Parathyroid adenoma (tissue), 2 donors: Measurements from ENCODE around the gene THRA.

Experiments
- H2AFZ ChIP-seq: fragments of 300-600 bp; sonication (generic); one replicate; pipeline ENCODE4 v1.7.0; 2017; ENCODE audit warnings: antibody characterized with exemption, mild to moderate bottlenecking
- H3K27ac ChIP-seq: fragments of 300-600 bp; sonication (generic); one replicate; pipeline ENCODE4 v1.7.0; 2017
- H3K27me3 ChIP-seq: fragments of 300-600 bp; sonication (generic); one replicate; pipeline ENCODE4 v1.7.0; 2017; ENCODE audit warnings: low read length; ENCODE audit not compliant: control insufficient read depth, insufficient read depth
- H3K36me3 ChIP-seq: fragments of 300-600 bp; sonication (generic); one replicate; pipeline ENCODE4 v1.7.0; 2017; ENCODE audit warnings: low read length; ENCODE audit not compliant: control insufficient read depth, insufficient read depth
- H3K4me1 ChIP-seq: fragments of 300-600 bp; sonication (generic); one replicate; pipeline ENCODE4 v1.7.0; 2017; ENCODE audit warnings: control low read depth
- H3K4me2 ChIP-seq: fragments of 300-600 bp; sonication (generic); one replicate; pipeline ENCODE4 v1.7.0; 2017; ENCODE audit warnings: low read length
- H3K4me3 ChIP-seq: fragments of 300-600 bp; sonication (generic); one replicate; pipeline ENCODE4 v1.7.0; 2017; ENCODE audit warnings: low read depth, low read length
- H3K79me2 ChIP-seq: fragments of 300-600 bp; sonication (generic); one replicate; pipeline ENCODE4 v1.7.0; 2017; ENCODE audit warnings: control low read depth
- H3K9ac ChIP-seq: fragments of 300-600 bp; sonication (generic); one replicate; pipeline ENCODE4 v1.7.0; 2017; ENCODE audit warnings: mild to moderate bottlenecking
- H3K9me3 ChIP-seq: fragments of 300-600 bp; sonication (generic); one replicate; pipeline ENCODE4 v1.7.0; 2017; ENCODE audit warnings: low read length; ENCODE audit not compliant: control insufficient read depth
- CTCF ChIP-seq: fragments of 300-600 bp; sonication (generic); IDR thresholded peaks from one replicate; pipeline ENCODE4 v1.7.0; 2017; ENCODE audit warnings: antibody characterized with exemption, mild to moderate bottlenecking
- donor health status: primary hyperparathyroidism.

THRA gene

GRCh38 chr17:40099619-40100418 is 37.1 kb downstream of the THRA start:
- peak overlapping the region; percentile 63 for H3K9ac ChIP-seq
- H3K4me3 ChIP-seq: peak overlapping the region; percentile 75
- peak overlapping the region; percentile 91 for H3K27ac ChIP-seq
- peak overlapping the region; percentile 93 for H2AFZ ChIP-seq
- TF ChIP-seq CTCF: no peak
- no peaks in the 10 kb centered on the region for H3K9me3 ChIP-seq
- peaks cover 29% of the 10 kb centered on the region for H3K4me1 ChIP-seq
- H3K27me3 ChIP-seq: no peaks in the 10 kb centered on the region
- no peaks in the 10 kb centered on the region for H3K79me2 ChIP-seq
- peak overlapping the region; percentile 85 for H3K4me2 ChIP-seq
- no peaks in the 10 kb centered on the region for H3K36me3 ChIP-seq

GRCh38 chr17:40100419-40100668 is 37.6 kb downstream of the THRA start, which contains the start of gene NR1D1:
Gene NR1D1, minus strand, starts transcription at chr17:40100589. Its CDS starts 495 bp downstream, at chr17:40100094.
- no peak for TF ChIP-seq CTCF
- H3K9ac ChIP-seq: peak within 1 kb of the TSS; percentile 63
- peak within 1 kb of the TSS; percentile 91 for H3K27ac ChIP-seq
- H3K4me1 ChIP-seq: peaks cover 29% of the 10 kb centered on the region
- H2AFZ ChIP-seq: peak within 1 kb of the TSS; percentile 93
- H3K9me3 ChIP-seq: no peaks in the 10 kb centered on the region
- H3K4me3 ChIP-seq: peak within 1 kb of the TSS; percentile 75
- H3K4me2 ChIP-seq: peak within 1 kb of the TSS; percentile 85
- no peaks in the 10 kb centered on the region for H3K27me3 ChIP-seq
- no peaks in the 10 kb centered on the region for H3K79me2 ChIP-seq
- H3K36me3 ChIP-seq: no peaks in the 10 kb centered on the region

GRCh38 chr17:40100669-40101366 is 38.1 kb downstream of the THRA start:
- Histone ChIP-seq H3K79me2 (no peaks in the 10 kb centered on the region), H2AFZ (peak overlapping the region; percentile 93), H3K9ac (no peak overlapping the region), H3K4me3 (peak overlapping the region; percentile 75), H3K27ac (peak overlapping the region; percentile 91), H3K36me3 (no peaks in the 10 kb centered on the region), H3K27me3 (no peaks in the 10 kb centered on the region), H3K9me3 (no peaks in the 10 kb centered on the region), H3K4me2 (peak overlapping the region; percentile 85), H3K4me1 (peaks cover 29% of the 10 kb centered on the region)
- TF ChIP-seq CTCF: no peak

- H3K27me3 ChIP-seq: no peaks in the 10 kb centered on the region
- TF ChIP-seq CTCF: no peak
- peak overlapping the region; percentile 75 for H3K4me3 ChIP-seq
- H3K36me3 ChIP-seq: no peaks in the 10 kb centered on the region
- peak overlapping the region; percentile 85 for H3K4me2 ChIP-seq
- H3K9ac ChIP-seq: no peak overlapping the region
- H2AFZ ChIP-seq: no peak overlapping the region
- H3K79me2 ChIP-seq: no peaks in the 10 kb centered on the region
- H3K27ac ChIP-seq: peak overlapping the region; percentile 91
- H3K4me1 ChIP-seq: peaks cover 34% of the 10 kb centered on the region
- H3K9me3 ChIP-seq: no peaks in the 10 kb centered on the region
Observed at GRCh38 chr17:40101367-40102210, 38.8 kb downstream of the THRA start.
